BJ (cell line): ENCODE results near the gene MAML3. TPM values are rescaled to one million over a fixed set of nuclear protein-coding genes. Genes with fewer than 3 reads are reported as not detected.

Experiments used
- CTCF ChIA-PET: fragments of 350-600 bp; formaldehyde crosslinking; extraction: SDS; loops from one replicate; lab custom pipeline; 2021; ENCODE audit warnings: antibody characterized with exemption, inconsistent platforms; lab: Yijun Ruan, JAX
- POLR2A ChIA-PET: fragments of 300-600 bp; sonication (Branson Sonifier 250); formaldehyde crosslinking; extraction: SDS; loops from one replicate; lab custom pipeline; 2021; ENCODE audit warnings: antibody characterized with exemption; lab: Charles Lee
- DNase-seq: peaks from one replicate; pipeline ENCODE4 v3.0.0-alpha.2; 2011; ENCODE audit warnings: low read depth
- H3K27me3 ChIP-seq: 2 replicates; pipeline ENCODE4 v1.6.0; 2011; ENCODE audit warnings: low read length; ENCODE audit not compliant: control insufficient read depth, insufficient read depth
- H3K36me3 ChIP-seq: 2 replicates; pipeline ENCODE4 v1.5.1; 2011; ENCODE audit warnings: low read length; ENCODE audit not compliant: control insufficient read depth, insufficient read depth
- H3K4me3 ChIP-seq: 2 replicates; pipeline ENCODE4 v1.5.1; 2011; ENCODE audit warnings: low read depth, mild to moderate bottlenecking, control low read depth, low read length
- polyA plus RNA-seq: library from polyadenylated mRNA; depleted of rRNA; stranded (reverse); fragments of >200 nt; gene quantifications from 2 replicates; pipeline ENCODE4 v1.2.3, GENCODE V29; 2011
- TF ChIP-seq, protein P1 (sequence below): IDR thresholded peaks from 2 replicates; pipeline ENCODE4 v1.5.1; 2011; ENCODE audit warnings: low read depth, mild to moderate bottlenecking, control low read depth, inconsistent platforms, low read length, moderate library complexity; ENCODE audit not compliant: insufficient read depth

MAML3 gene
- polyA plus RNA-seq, 1 experiment: 1.6 TPM

DNA sequence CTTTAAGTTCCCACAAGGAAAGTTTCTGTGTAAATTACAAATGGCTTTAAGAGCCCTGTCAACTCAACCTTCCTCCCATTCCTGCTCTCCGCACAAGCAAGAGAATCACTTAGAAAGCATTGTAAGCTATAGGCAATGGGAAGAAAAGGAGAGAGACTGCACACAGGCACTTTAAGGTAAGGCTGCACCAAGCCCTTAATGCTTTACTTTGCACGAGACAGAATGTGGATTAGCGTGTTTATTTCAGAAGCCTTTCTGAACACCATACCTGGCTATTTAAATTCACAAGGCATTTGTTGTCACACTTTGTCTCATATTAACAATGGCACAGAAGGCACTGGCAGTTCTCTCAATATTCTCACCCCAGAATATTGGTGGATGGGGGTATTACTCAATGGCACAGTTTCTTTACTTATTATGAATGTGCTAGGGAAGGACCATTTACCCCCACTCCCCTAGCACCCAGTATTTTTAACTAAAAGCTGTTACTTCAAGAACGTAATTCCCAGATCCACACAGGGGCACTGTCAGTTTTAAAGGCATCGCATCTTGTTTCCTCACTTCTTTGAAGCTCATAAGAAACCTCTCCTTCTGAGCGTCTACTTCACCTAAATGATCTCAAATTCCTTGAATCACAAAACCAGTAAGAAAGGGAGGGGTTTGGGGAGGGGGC lies 150.0 kb downstream of the MAML3 start:
- DNase-seq: no peak
- Histone ChIP-seq H3K36me3 (no peaks in the 10 kb centered on the region), H3K27me3 (no peaks in the 10 kb centered on the region; the same call in 1 of the 2 replicates), H3K4me3 (peak overlapping the region; percentile 27)
- POLR2A ChIA-PET: no interaction called here
- TF ChIP-seq, protein P1, sequence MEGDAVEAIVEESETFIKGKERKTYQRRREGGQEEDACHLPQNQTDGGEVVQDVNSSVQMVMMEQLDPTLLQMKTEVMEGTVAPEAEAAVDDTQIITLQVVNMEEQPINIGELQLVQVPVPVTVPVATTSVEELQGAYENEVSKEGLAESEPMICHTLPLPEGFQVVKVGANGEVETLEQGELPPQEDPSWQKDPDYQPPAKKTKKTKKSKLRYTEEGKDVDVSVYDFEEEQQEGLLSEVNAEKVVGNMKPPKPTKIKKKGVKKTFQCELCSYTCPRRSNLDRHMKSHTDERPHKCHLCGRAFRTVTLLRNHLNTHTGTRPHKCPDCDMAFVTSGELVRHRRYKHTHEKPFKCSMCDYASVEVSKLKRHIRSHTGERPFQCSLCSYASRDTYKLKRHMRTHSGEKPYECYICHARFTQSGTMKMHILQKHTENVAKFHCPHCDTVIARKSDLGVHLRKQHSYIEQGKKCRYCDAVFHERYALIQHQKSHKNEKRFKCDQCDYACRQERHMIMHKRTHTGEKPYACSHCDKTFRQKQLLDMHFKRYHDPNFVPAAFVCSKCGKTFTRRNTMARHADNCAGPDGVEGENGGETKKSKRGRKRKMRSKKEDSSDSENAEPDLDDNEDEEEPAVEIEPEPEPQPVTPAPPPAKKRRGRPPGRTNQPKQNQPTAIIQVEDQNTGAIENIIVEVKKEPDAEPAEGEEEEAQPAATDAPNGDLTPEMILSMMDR: no peak
- CTCF ChIA-PET: interaction anchor here (0.6 to 1.7 kb wide), 6 partner anchors 10 to 347 kb away, joined by 3 to 4 read pairs (median 3); no protein-coding TSS in a partner anchor

DNA sequence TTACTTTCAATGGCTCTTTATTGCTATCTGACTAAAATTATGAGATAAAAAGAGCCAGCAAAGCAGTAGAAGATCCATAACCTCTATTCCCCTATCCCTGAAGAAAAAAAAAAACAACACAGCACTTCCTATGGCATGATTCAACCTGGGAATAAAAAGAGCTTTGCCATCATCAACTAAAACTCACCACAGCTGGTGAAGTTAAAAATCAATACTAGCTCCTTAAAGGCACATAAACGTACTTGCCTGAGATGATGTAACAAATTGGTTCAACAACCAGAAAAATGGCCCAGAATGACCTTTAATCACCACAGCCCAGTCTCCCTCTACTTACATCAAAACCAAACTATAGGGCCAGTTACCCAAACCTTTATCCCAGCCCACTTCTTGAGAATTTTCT lies 153.8 kb downstream of the MAML3 start:
- Histone ChIP-seq H3K4me3 (no peak overlapping the region), H3K36me3 (no peaks in the 10 kb centered on the region), H3K27me3 (no peaks in the 10 kb centered on the region; the same call in 1 of the 2 replicates)
- DNase-seq: no peak
- POLR2A ChIA-PET: no interaction called here
- TF ChIP-seq, protein P1: no peak
- CTCF ChIA-PET: no interaction called here

GRCh38 chr4:139988863-139989765 lies 164.9 kb downstream of the MAML3 start:
- no peaks in the 10 kb centered on the region; the same call in 1 of the 2 replicates for H3K27me3 ChIP-seq
- CTCF ChIA-PET: no interaction called here
- H3K36me3 ChIP-seq: no peaks in the 10 kb centered on the region
- POLR2A ChIA-PET: interaction anchor here (0.6 kb wide), 1 partner anchor 351 kb away, joined by 3 read pairs; no protein-coding TSS in a partner anchor
- DNase-seq: peak; percentile 65
- TF ChIP-seq, protein P1: no peak
- H3K4me3 ChIP-seq: no peak overlapping the region

GRCh38 chr4:139987502-139987850 lies 166.5 kb downstream of the MAML3 start:
- TF ChIP-seq, protein P1: no peak
- no peak for DNase-seq
- no peaks in the 10 kb centered on the region; the same call in 1 of the 2 replicates for H3K27me3 ChIP-seq
- ChIA-PET CTCF (no interaction called here), POLR2A (no interaction called here)
- H3K4me3 ChIP-seq: no peak overlapping the region
- no peaks in the 10 kb centered on the region for H3K36me3 ChIP-seq
